SU-DHL-6 (cell line): ENCODE data around the gene MAP3K12.

Experiments used
- H2AFZ ChIP-seq: fragments of 200-600 bp; sonication (generic); 2 replicates; pipeline ENCODE4 v1.6.1; 2014; ENCODE audit warnings: low read depth, mild to moderate bottlenecking, moderate library complexity, mixed read lengths, antibody characterized with exemption, low read length; ENCODE audit not compliant: severe bottlenecking
- H3F3A ChIP-seq: fragments of 200-600 bp; shearing (Covaris generic); 2 replicates; pipeline ENCODE4 v1.6.0; 2016; ENCODE audit warnings: antibody characterized with exemption, mild to moderate bottlenecking; ENCODE audit not compliant: insufficient read depth
- H3K27ac ChIP-seq: fragments of 200-600 bp; sonication (generic); 2 replicates; pipeline ENCODE4 v1.5.1; 2016; ENCODE audit warnings: low read depth, mild to moderate bottlenecking, low read length, moderate library complexity, mixed read lengths
- H3K27me3 ChIP-seq: fragments of 200-600 bp; sonication (generic), shearing (Covaris generic); 2 replicates; pipeline ENCODE4 v1.6.0; 2014; ENCODE audit warnings: mild to moderate bottlenecking, low read length
- H3K36me3 ChIP-seq: fragments of 200-600 bp; sonication (generic); 2 replicates; pipeline ENCODE4 v1.6.1; 2014; ENCODE audit warnings: mild to moderate bottlenecking, low read length, mixed read lengths
- H3K4me2 ChIP-seq: fragments of 300-600, 200-600 bp; shearing (Covaris generic), sonication (generic); 2 replicates; pipeline ENCODE4 v1.6.0; 2014; ENCODE audit warnings: low read length, low read depth, mild to moderate bottlenecking; ENCODE audit not compliant: poor library complexity, severe bottlenecking
- H3K4me3 ChIP-seq: fragments of 200-600 bp; sonication (generic); 2 replicates; pipeline ENCODE4 v1.5.1; 2014; ENCODE audit warnings: antibody characterized with exemption, low read length, mild to moderate bottlenecking, mixed read lengths; ENCODE audit not compliant: insufficient read depth, poor library complexity, severe bottlenecking
- H3K79me2 ChIP-seq: fragments of 200-600 bp; sonication (generic); 2 replicates; pipeline ENCODE4 v1.6.1; 2014; ENCODE audit warnings: mild to moderate bottlenecking, low read length, moderate library complexity; ENCODE audit not compliant: insufficient read depth
- H3K9ac ChIP-seq: fragments of 200-600 bp; sonication (generic); 2 replicates; pipeline ENCODE4 v1.7.0; 2014; ENCODE audit warnings: mild to moderate bottlenecking, low read length
- H3K9me2 ChIP-seq: fragments of 200-600 bp; sonication (generic); replicated peaks from 2 replicates; pipeline ENCODE4 v1.6.1; 2014; ENCODE audit warnings: low read length; ENCODE audit not compliant: insufficient read depth
- H3K9me3 ChIP-seq: fragments of 200-600 bp; sonication (generic); 2 replicates; pipeline ENCODE4 v1.6.1; 2014; ENCODE audit warnings: low read length, mixed read lengths; ENCODE audit not compliant: insufficient read depth
- H4K20me1 ChIP-seq: fragments of 200-600 bp; sonication (generic); 2 replicates; pipeline ENCODE4 v1.6.1; 2014; ENCODE audit warnings: low read depth, mild to moderate bottlenecking, antibody characterized with exemption, low read length, moderate library complexity, mixed read lengths
- EZH2phosphoT487 ChIP-seq: fragments of 200-600 bp; sonication (generic), shearing (Covaris generic); conservative IDR thresholded peaks from 2 replicates; pipeline ENCODE4 v1.6.1; 2018; ENCODE audit warnings: mild to moderate bottlenecking, antibody characterized with exemption, low read length, moderate library complexity, mixed read lengths
- TF ChIP-seq, protein P1 (sequence below): fragments of 200-600 bp; sonication (generic); IDR thresholded peaks from one replicate; pipeline ENCODE4 v1.5.1; 2017; ENCODE audit warnings: antibody characterized with exemption, mild to moderate bottlenecking, low read length, moderate library complexity; ENCODE audit not compliant: insufficient read depth, poor library complexity, severe bottlenecking

Gene MAP3K12

GRCh38 chr12:53505086-53505485 is 5.8 kb upstream of the MAP3K12 start:
- Histone ChIP-seq H3K79me2 (peaks cover 13% of the 10 kb centered on the region), H3K27me3 (no peaks in the 10 kb centered on the region), H4K20me1 (no peaks in the 10 kb centered on the region), H3K9me3 (no peaks in the 10 kb centered on the region), H3F3A (peaks cover 4% of the 10 kb centered on the region; the same call in 1 of the 2 replicates), H3K9ac (no peak overlapping the region), H3K4me3 (no peak overlapping the region), H3K27ac (no peak overlapping the region), H2AFZ (no peak overlapping the region), H3K36me3 (no peaks in the 10 kb centered on the region), H3K4me2 (no peak overlapping the region), H3K9me2 (no peaks in the 10 kb centered on the region)
- TF ChIP-seq EZH2phosphoT487, result no peak
- TF ChIP-seq, protein P1, sequence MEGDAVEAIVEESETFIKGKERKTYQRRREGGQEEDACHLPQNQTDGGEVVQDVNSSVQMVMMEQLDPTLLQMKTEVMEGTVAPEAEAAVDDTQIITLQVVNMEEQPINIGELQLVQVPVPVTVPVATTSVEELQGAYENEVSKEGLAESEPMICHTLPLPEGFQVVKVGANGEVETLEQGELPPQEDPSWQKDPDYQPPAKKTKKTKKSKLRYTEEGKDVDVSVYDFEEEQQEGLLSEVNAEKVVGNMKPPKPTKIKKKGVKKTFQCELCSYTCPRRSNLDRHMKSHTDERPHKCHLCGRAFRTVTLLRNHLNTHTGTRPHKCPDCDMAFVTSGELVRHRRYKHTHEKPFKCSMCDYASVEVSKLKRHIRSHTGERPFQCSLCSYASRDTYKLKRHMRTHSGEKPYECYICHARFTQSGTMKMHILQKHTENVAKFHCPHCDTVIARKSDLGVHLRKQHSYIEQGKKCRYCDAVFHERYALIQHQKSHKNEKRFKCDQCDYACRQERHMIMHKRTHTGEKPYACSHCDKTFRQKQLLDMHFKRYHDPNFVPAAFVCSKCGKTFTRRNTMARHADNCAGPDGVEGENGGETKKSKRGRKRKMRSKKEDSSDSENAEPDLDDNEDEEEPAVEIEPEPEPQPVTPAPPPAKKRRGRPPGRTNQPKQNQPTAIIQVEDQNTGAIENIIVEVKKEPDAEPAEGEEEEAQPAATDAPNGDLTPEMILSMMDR, result no peak

DNA sequence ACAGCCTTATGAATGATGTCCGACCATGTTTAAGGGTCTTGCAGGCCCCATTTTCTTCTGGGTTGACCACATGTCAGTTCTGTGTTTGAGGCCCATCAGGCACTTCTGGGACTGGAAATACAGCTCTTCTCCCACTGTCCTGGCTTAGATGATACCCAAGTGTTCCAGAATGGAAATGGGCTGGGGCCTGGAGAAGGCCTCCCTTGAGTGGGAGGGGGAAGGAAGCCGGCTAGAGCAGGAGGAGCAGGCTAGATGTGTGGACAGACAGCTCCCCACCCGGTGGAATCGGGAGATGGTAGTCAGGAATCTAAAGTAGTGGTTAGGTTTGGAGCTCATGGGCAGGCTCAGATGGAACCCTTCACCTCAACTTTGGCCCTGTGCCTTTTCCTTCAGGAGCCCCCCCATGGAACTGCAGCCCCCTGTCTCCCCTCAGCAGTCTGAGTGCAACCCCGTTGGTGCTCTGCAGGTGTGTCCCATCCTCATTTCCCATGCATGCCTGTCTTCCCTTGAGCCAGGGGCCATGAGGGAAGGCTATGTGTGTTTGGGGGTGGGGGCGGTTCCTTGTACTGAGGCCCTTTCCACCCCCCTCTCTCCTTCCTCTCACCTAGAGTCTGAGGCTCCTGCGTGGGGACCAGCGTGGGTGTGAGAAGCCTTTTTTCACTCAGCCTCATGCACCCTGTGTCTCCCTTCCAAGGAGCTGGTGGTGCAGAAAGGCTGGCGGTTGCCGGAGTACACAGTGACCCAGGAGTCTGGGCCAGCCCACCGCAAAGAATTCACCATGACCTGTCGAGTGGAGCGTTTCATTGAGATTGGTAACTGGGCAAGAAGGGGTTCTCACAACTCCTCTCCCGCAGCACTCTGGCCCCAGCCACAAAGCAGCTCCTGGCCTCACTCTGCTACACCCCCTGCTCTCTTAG is 5.0 kb upstream of the MAP3K12 start:
- no peak overlapping the region for H3K4me2 ChIP-seq
- peaks cover 7% of the 10 kb centered on the region; the same call in 1 of the 2 replicates for H3F3A ChIP-seq
- H3K27ac ChIP-seq, result no peak overlapping the region
- H3K36me3 ChIP-seq, result no peaks in the 10 kb centered on the region
- no peak overlapping the region for H2AFZ ChIP-seq
- H3K4me3 ChIP-seq, result no peak overlapping the region
- no peaks in the 10 kb centered on the region for H3K9me3 ChIP-seq
- H3K27me3 ChIP-seq, result no peaks in the 10 kb centered on the region
- peaks cover 13% of the 10 kb centered on the region for H3K79me2 ChIP-seq
- H3K9ac ChIP-seq, result no peak overlapping the region
- H4K20me1 ChIP-seq, result no peaks in the 10 kb centered on the region
- TF ChIP-seq EZH2phosphoT487, result no peak
- TF ChIP-seq, protein P1, result no peak
- H3K9me2 ChIP-seq, result no peaks in the 10 kb centered on the region

GRCh38 chr12:53502983-53503728 is 3.9 kb upstream of the MAP3K12 start:
- TF ChIP-seq, protein P1, result no peak
- TF ChIP-seq EZH2phosphoT487, result no peak
- Histone ChIP-seq H3K9me2 (no peaks in the 10 kb centered on the region), H3K27ac (no peak overlapping the region), H3K27me3 (no peaks in the 10 kb centered on the region), H3K4me3 (no peak overlapping the region), H4K20me1 (no peaks in the 10 kb centered on the region), H3K9me3 (no peaks in the 10 kb centered on the region), H2AFZ (no peak overlapping the region), H3K36me3 (no peaks in the 10 kb centered on the region), H3F3A (peaks cover 7% of the 10 kb centered on the region; the same call in 1 of the 2 replicates), H3K4me2 (peak overlapping the region; percentile 74), H3K9ac (no peak overlapping the region), H3K79me2 (peaks cover 13% of the 10 kb centered on the region)
